Suprapubic skin (tissue), 4 donors: ENCODE measurements around the gene ACACB. TPM values are rescaled to one million over a fixed set of nuclear protein-coding genes. Genes with fewer than 3 reads are reported as not detected.

Experiments
- DNase-seq, 2 donors: peaks; one replicate each; pipeline ENCODE4 v3.0.0-alpha.2; 2019; ENCODE audit warnings: low spot score in 2 of 2
- H3K27ac ChIP-seq: fragments of 200-600 bp; sonication (generic); one replicate; pipeline ENCODE4 v1.5.1; 2019
- H3K27me3 ChIP-seq: fragments of 200-600 bp; sonication (generic); one replicate; pipeline ENCODE4 v1.5.1; 2019
- H3K36me3 ChIP-seq: fragments of 200-600 bp; sonication (generic); one replicate; pipeline ENCODE4 v1.5.1; 2019
- H3K4me1 ChIP-seq: fragments of 200-600 bp; sonication (generic); one replicate; pipeline ENCODE4 v1.5.1; 2019
- H3K4me3 ChIP-seq: fragments of 200-600 bp; sonication (generic); one replicate; pipeline ENCODE4 v1.5.1; 2019; ENCODE audit warnings: mild to moderate bottlenecking
- H3K9me3 ChIP-seq: fragments of 200-600 bp; sonication (generic); one replicate; pipeline ENCODE4 v1.5.1; 2019
- EP300 ChIP-seq: sonication (generic); formaldehyde crosslinking; IDR thresholded peaks from one replicate; pipeline ENCODE4 v1.6.1; 2017; ENCODE audit warnings: antibody characterized with exemption
- POLR2A ChIP-seq, 2 donors: fragments of 450-650 bp; IDR thresholded peaks; one replicate each; pipeline ENCODE4 v1.6.1; 2017; ENCODE audit warnings: antibody characterized with exemption in 2 of 2, mild to moderate bottlenecking in 2 of 2, moderate library complexity in 2 of 2
- POLR2AphosphoS5 ChIP-seq, 3 donors: sonication (generic); formaldehyde crosslinking; IDR thresholded peaks; one replicate each; pipeline ENCODE4 v1.6.1; 2017; ENCODE audit warnings: antibody characterized with exemption in 3 of 3
- WGBS: methylation state at CpG from one replicate; pipeline ENCODE4 v1.1.5; 2018; 5-methylcytosine and 5-hydroxymethylcytosine counted together
- total RNA-seq, 4 donors: library from RNA; depleted of rRNA; stranded (reverse); fragments of >200 nt; gene quantifications; one replicate each; pipeline ENCODE4 v1.1.0, GENCODE V29; 2016
- TF ChIP-seq, protein P1 (sequence below), 2 donors: fragments of 200-600 bp in 1 of 2; fragments of 450-650 bp in 1 of 2; sonication (generic) in 1 of 2; IDR thresholded peaks; one replicate each; pipeline ENCODE4 v1.5.1; 2016 to 2019; ENCODE audit warnings: antibody characterized with exemption in 2 of 2, mild to moderate bottlenecking in 1 of 2, moderate library complexity in 1 of 2

ACACB gene
- total RNA-seq, 4 donors from 2014 or later: 19.2 to 90.8 (median 56.9) TPM

DNA sequence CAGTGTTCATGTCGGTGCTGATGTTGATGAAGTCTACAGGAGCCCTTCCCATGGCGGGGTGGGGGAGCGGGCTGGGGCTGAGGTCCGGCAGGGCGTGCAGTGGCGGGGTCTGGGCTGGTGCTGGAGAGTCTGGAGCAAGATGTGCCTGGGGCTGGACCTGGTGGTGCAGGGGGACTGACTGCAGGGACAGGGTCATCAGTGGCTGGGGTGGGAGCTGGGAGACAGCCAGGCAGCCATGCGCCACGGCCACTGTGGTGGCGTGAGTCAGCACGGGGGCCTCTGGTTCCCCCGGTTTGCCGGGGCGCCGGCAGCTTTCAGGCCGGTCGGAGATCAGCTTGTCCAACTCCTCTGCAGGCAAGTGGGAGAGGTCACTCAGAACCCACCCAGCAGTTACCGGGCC, 165.1 kb downstream of the ACACB start:
- no peak overlapping the region for H3K27ac ChIP-seq
- H3K36me3 ChIP-seq: no peaks in the 10 kb centered on the region
- WGBS: 73% methylated on average over 8 of the region's 17 CpGs
- TF ChIP-seq, protein P1, sequence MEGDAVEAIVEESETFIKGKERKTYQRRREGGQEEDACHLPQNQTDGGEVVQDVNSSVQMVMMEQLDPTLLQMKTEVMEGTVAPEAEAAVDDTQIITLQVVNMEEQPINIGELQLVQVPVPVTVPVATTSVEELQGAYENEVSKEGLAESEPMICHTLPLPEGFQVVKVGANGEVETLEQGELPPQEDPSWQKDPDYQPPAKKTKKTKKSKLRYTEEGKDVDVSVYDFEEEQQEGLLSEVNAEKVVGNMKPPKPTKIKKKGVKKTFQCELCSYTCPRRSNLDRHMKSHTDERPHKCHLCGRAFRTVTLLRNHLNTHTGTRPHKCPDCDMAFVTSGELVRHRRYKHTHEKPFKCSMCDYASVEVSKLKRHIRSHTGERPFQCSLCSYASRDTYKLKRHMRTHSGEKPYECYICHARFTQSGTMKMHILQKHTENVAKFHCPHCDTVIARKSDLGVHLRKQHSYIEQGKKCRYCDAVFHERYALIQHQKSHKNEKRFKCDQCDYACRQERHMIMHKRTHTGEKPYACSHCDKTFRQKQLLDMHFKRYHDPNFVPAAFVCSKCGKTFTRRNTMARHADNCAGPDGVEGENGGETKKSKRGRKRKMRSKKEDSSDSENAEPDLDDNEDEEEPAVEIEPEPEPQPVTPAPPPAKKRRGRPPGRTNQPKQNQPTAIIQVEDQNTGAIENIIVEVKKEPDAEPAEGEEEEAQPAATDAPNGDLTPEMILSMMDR (IDR thresholded peaks at IDR 0.05): no peak
- TF ChIP-seq POLR2AphosphoS5 (IDR thresholded peaks at IDR 0.05) (no peak), POLR2A (IDR thresholded peaks at IDR 0.05) (no peak)
- H3K9me3 ChIP-seq: no peaks in the 10 kb centered on the region
- peaks cover 8% of the 10 kb centered on the region for H3K4me1 ChIP-seq
- H3K4me3 ChIP-seq: no peak overlapping the region
- no peaks in the 10 kb centered on the region for H3K27me3 ChIP-seq
- DNase-seq: no peak

DNA sequence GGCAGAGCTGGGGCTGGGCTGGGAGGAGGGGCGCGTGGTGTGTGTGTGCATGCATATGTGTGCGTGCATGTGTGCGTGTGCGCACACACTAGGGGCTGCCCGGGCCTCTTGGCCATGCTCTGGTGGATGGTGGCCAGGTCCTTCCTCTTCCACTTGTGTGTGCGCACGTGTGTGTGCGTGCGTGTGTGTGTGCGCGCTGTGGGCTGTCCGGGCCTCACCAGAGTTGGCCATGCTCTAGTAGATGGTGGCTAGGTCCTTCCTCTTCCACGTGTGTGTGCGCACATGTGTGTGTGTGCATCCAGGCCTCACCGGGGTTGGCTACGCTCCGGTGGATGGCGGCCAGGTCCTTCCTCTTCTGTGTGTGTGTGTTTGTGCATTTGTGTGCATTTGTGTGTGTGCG, 168.0 kb downstream of the ACACB start:
- no peak overlapping the region for H3K27ac ChIP-seq
- no peak overlapping the region for H3K4me3 ChIP-seq
- no peak for DNase-seq
- TF ChIP-seq, protein P1 (IDR thresholded peaks at IDR 0.05): no peak
- 88% methylated on average over 15 of the region's 20 CpGs for WGBS
- H3K4me1 ChIP-seq: no peaks in the 10 kb centered on the region
- H3K27me3 ChIP-seq: peaks cover 5% of the 10 kb centered on the region
- no peaks in the 10 kb centered on the region for H3K36me3 ChIP-seq
- H3K9me3 ChIP-seq: no peaks in the 10 kb centered on the region

- H3K27me3 ChIP-seq: peaks cover 6% of the 10 kb centered on the region
- H3K27ac ChIP-seq: no peak overlapping the region
- no peak overlapping the region for H3K4me3 ChIP-seq
- no peaks in the 10 kb centered on the region for H3K9me3 ChIP-seq
- TF ChIP-seq, protein P1 (IDR thresholded peaks at IDR 0.05): no peak
- TF ChIP-seq POLR2A (IDR thresholded peaks at IDR 0.05) (no peak), EP300 (no peak), POLR2AphosphoS5 (IDR thresholded peaks at IDR 0.05) (no peak)
- H3K36me3 ChIP-seq: no peaks in the 10 kb centered on the region
- DNase-seq: no peak
- peaks cover 4% of the 10 kb centered on the region for H3K4me1 ChIP-seq
These were observed 169.9 kb downstream of the ACACB start for GRCh38 chr12:109286252-109286651.

DNA sequence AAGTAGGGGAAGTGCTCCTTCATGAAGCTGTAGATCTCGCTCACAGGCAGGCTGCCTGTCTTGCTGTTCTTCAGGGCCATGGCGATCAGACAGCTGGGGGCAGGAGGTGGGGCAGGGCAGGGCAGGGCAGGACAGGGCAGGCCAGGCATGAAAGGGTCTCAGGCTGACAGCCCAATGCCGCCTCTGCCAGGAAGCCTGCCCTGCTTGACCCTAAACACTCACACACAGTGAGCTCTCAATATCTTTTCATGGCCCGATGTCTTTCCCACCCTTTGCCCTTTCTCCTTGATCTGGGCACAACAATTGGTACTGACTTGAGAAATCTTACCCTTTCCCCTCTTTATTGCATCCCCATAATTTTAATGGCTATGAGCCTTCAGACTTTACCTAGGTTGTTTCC, 170.3 kb downstream of the ACACB start:
- H3K4me3 ChIP-seq: no peak overlapping the region
- H3K27ac ChIP-seq: no peak overlapping the region
- no peak for DNase-seq
- H3K27me3 ChIP-seq: peaks cover 10% of the 10 kb centered on the region
- TF ChIP-seq POLR2AphosphoS5 (IDR thresholded peaks at IDR 0.05) (no peak), POLR2A (IDR thresholded peaks at IDR 0.05) (no peak), EP300 (no peak)
- TF ChIP-seq, protein P1 (IDR thresholded peaks at IDR 0.05): no peak
- no peaks in the 10 kb centered on the region for H3K9me3 ChIP-seq
- peaks cover 8% of the 10 kb centered on the region for H3K4me1 ChIP-seq
- WGBS: 89% methylated on average over 4 of the region's 4 CpGs
- H3K36me3 ChIP-seq: no peaks in the 10 kb centered on the region

- no peaks in the 10 kb centered on the region for H3K9me3 ChIP-seq
- DNase-seq: no peak
- TF ChIP-seq, protein P1 (IDR thresholded peaks at IDR 0.05): no peak
- TF ChIP-seq EP300 (no peak), POLR2AphosphoS5 (IDR thresholded peaks at IDR 0.05) (no peak), POLR2A (IDR thresholded peaks at IDR 0.05) (no peak)
- no peak overlapping the region for H3K27ac ChIP-seq
- 76% methylated on average over 6 of the region's 7 CpGs for whole genome bisulfite sequencing
- H3K4me1 ChIP-seq: peaks cover 11% of the 10 kb centered on the region
- no peaks in the 10 kb centered on the region for H3K36me3 ChIP-seq
- peaks cover 15% of the 10 kb centered on the region for H3K27me3 ChIP-seq
- H3K4me3 ChIP-seq: no peak overlapping the region
These were observed 170.8 kb downstream of the ACACB start for GRCh38 chr12:109287181-109287580.
